ENCODE data around the gene PTGDR2. TPM values are rescaled to one million over a fixed set of nuclear protein-coding genes. Genes with fewer than 3 reads are reported as not detected.

PTGDR2 gene
- total RNA-seq, 1 experiment from 2014 or later = 0.03 TPM

- H3K36me3 ChIP-seq (replicated peaks; ENCODE audit: control insufficient read depth, insufficient read depth, low read length) = no peaks in the 10 kb centered on the region
- H3K4me3 ChIP-seq (ENCODE audit: insufficient read depth, low read depth, low read length) = no peak overlapping the region
- DNase-seq = no peak
- H3K27me3 ChIP-seq (ENCODE audit: control insufficient read depth, insufficient read depth, low read length) = peaks cover 20% of the 10 kb centered on the region
Measured at GRCh38 chr11:60857378-60858232, 1.9 kb upstream of the PTGDR2 start.

- Histone ChIP-seq H3K4me3 (ENCODE audit: insufficient read depth, low read depth, low read length) (no peak overlapping the region), H3K36me3 (replicated peaks; ENCODE audit: control insufficient read depth, insufficient read depth, low read length) (peaks cover 8% of the 10 kb centered on the region), H3K27me3 (ENCODE audit: control insufficient read depth, insufficient read depth, low read length) (peaks cover 22% of the 10 kb centered on the region)
- DNase-seq = no peak
Measured at GRCh38 chr11:60854847-60855725, 664 bp downstream of the PTGDR2 start.

GRCh38 chr11:60854140-60854846 lies 1.5 kb downstream of the PTGDR2 start:
- H3K36me3 ChIP-seq (replicated peaks; ENCODE audit: control insufficient read depth, insufficient read depth, low read length) = peaks cover 13% of the 10 kb centered on the region
- H3K4me3 ChIP-seq (ENCODE audit: insufficient read depth, low read depth, low read length) = no peak overlapping the region
- H3K27me3 ChIP-seq (ENCODE audit: control insufficient read depth, insufficient read depth, low read length) = peaks cover 22% of the 10 kb centered on the region
- DNase-seq = peak; percentile 57

- H3K27me3 ChIP-seq (ENCODE audit: control insufficient read depth, insufficient read depth, low read length) = peaks cover 22% of the 10 kb centered on the region
Measured at GRCh38 chr11:60852982-60853950, 2.5 kb downstream of the PTGDR2 start.

GRCh38 chr11:60852117-60852981 lies 3.4 kb downstream of the PTGDR2 start:
- H3K27me3 ChIP-seq (ENCODE audit: control insufficient read depth, insufficient read depth, low read length) = peaks cover 22% of the 10 kb centered on the region
- peak overlapping the region; percentile 14; the same call in 1 of the 2 replicates for H3K4me3 ChIP-seq (ENCODE audit: insufficient read depth, low read depth, low read length)
- peak; percentile 66 for DNase-seq
- H3K36me3 ChIP-seq (replicated peaks; ENCODE audit: control insufficient read depth, insufficient read depth, low read length) = peaks cover 18% of the 10 kb centered on the region

More at GRCh38 chr11:60852982-60853950, 2.5 kb downstream of the PTGDR2 start:
- peak; percentile 59 for DNase-seq
- Histone ChIP-seq H3K4me3 (ENCODE audit: insufficient read depth, low read depth, low read length) (no peak overlapping the region), H3K36me3 (replicated peaks; ENCODE audit: control insufficient read depth, insufficient read depth, low read length) (peaks cover 16% of the 10 kb centered on the region)

- peaks cover 18% of the 10 kb centered on the region for H3K36me3 ChIP-seq (replicated peaks; ENCODE audit: control insufficient read depth, insufficient read depth, low read length)
- DNase-seq = peak; percentile 47
- peaks cover 22% of the 10 kb centered on the region for H3K27me3 ChIP-seq (ENCODE audit: control insufficient read depth, insufficient read depth, low read length)
- H3K4me3 ChIP-seq (ENCODE audit: insufficient read depth, low read depth, low read length) = no peak overlapping the region
Measured at GRCh38 chr11:60851327-60852104, 4.2 kb downstream of the PTGDR2 start.

- H3K36me3 ChIP-seq (replicated peaks; ENCODE audit: control insufficient read depth, insufficient read depth, low read length) = peaks cover 18% of the 10 kb centered on the region
- no peak for DNase-seq
- peaks cover 20% of the 10 kb centered on the region for H3K27me3 ChIP-seq (ENCODE audit: control insufficient read depth, insufficient read depth, low read length)
- H3K4me3 ChIP-seq (ENCODE audit: insufficient read depth, low read depth, low read length) = no peak overlapping the region
Measured at GRCh38 chr11:60849641-60850520, 5.9 kb downstream of the PTGDR2 start.

GRCh38 chr11:60848714-60849151 lies 7.0 kb downstream of the PTGDR2 start:
- Histone ChIP-seq H3K27me3 (ENCODE audit: control insufficient read depth, insufficient read depth, low read length) (peaks cover 11% of the 10 kb centered on the region), H3K4me3 (ENCODE audit: insufficient read depth, low read depth, low read length) (no peak overlapping the region), H3K36me3 (replicated peaks; ENCODE audit: control insufficient read depth, insufficient read depth, low read length) (peaks cover 18% of the 10 kb centered on the region)
- DNase-seq = no peak

- no peak for DNase-seq
- no peak overlapping the region for H3K4me3 ChIP-seq (ENCODE audit: insufficient read depth, low read depth, low read length)
Measured at GRCh38 chr11:60847896-60848295, 7.9 kb downstream of the PTGDR2 start.

GRCh38 chr11:60847281-60847680 lies 8.5 kb downstream of the PTGDR2 start:
- DNase-seq = no peak
- peaks cover 18% of the 10 kb centered on the region for H3K36me3 ChIP-seq (replicated peaks; ENCODE audit: control insufficient read depth, insufficient read depth, low read length)
- H3K4me3 ChIP-seq (ENCODE audit: insufficient read depth, low read depth, low read length) = no peak overlapping the region
- peaks cover 1% of the 10 kb centered on the region; the same call in 1 of the 2 replicates for H3K27me3 ChIP-seq (ENCODE audit: control insufficient read depth, insufficient read depth, low read length)

More at GRCh38 chr11:60847896-60848295, 7.9 kb downstream of the PTGDR2 start:
- H3K36me3 ChIP-seq (replicated peaks; ENCODE audit: control insufficient read depth, insufficient read depth, low read length) = peaks cover 18% of the 10 kb centered on the region
- H3K27me3 ChIP-seq (ENCODE audit: control insufficient read depth, insufficient read depth, low read length) = peaks cover 5% of the 10 kb centered on the region

GRCh38 chr11:60845338-60845737 lies 10.4 kb downstream of the PTGDR2 start:
- no peak for DNase-seq
- Histone ChIP-seq H3K4me3 (ENCODE audit: insufficient read depth, low read depth, low read length) (no peak overlapping the region), H3K36me3 (replicated peaks; ENCODE audit: control insufficient read depth, insufficient read depth, low read length) (peaks cover 11% of the 10 kb centered on the region), H3K27me3 (ENCODE audit: control insufficient read depth, insufficient read depth, low read length) (no peaks in the 10 kb centered on the region)

All from H7 (cell line).